Caco-2 (cell line): ENCODE data around the gene PPM1H. TPM values are rescaled to one million over a fixed set of nuclear protein-coding genes. Genes with fewer than 3 reads are reported as not detected.

ENCODE experiments used
- BruUV-seq: library from RNA; stranded (reverse); fragments of 400-500 nt; replicated peaks from 2 replicates; lab custom pipeline; 2021; lab: Mats Ljungman, UMichigan
- CTCF ChIA-PET: fragments of 300-600 bp; sonication (Branson Sonifier 250); formaldehyde crosslinking; loops from one replicate; lab custom pipeline; 2022; ENCODE audit warnings: antibody characterized with exemption; lab: Charles Lee
- POLR2A ChIA-PET: fragments of 300-600 bp; sonication (Branson Sonifier 250); formaldehyde crosslinking; loops from one replicate; lab custom pipeline; 2022; ENCODE audit warnings: antibody characterized with exemption; lab: Charles Lee
- DNase-seq, 2 experiments: peaks; one replicate each; pipeline versions ENCODE4 v3.0.0 to v3.0.0-alpha.2; 2020 to 2022
- H3K27me3 ChIP-seq: replicated peaks from 2 replicates; pipeline ENCODE4 v1.6.0; 2011; ENCODE audit warnings: low read length; ENCODE audit not compliant: control insufficient read depth, insufficient read depth
- H3K36me3 ChIP-seq: 2 replicates; pipeline ENCODE4 v1.5.1; 2011; ENCODE audit warnings: low read length; ENCODE audit not compliant: control insufficient read depth, insufficient read depth
- H3K4me1 ChIP-seq: fragments of 250-450 bp; sonication (Bioruptor Pico); 2 replicates; pipeline ENCODE4 v1.5.1; 2020; ENCODE audit warnings: mild to moderate bottlenecking
- H3K4me3 ChIP-seq: 2 replicates; pipeline ENCODE4 v1.5.1; 2011; ENCODE audit warnings: low read depth, mild to moderate bottlenecking, control low read depth, low read length
- H3K9me3 ChIP-seq: fragments of 250-450 bp; sonication (Bioruptor Pico); 2 replicates; pipeline ENCODE4 v1.5.1; 2020; ENCODE audit warnings: mild to moderate bottlenecking, moderate library complexity
- H3K27ac Mint-ChIP-seq: one replicate; pipeline ENCODE4 v1.8.0; 2022; ENCODE audit warnings: mixed read lengths; ENCODE audit not compliant: unreplicated experiment
- H3K27me3 Mint-ChIP-seq: one replicate; pipeline ENCODE4 v1.8.0; 2022; ENCODE audit warnings: mixed read lengths; ENCODE audit not compliant: insufficient read depth, unreplicated experiment
- H3K36me3 Mint-ChIP-seq: one replicate; pipeline ENCODE4 v1.8.0; 2022; ENCODE audit warnings: mild to moderate bottlenecking, mixed read lengths; ENCODE audit not compliant: insufficient read depth, unreplicated experiment
- H3K4me1 Mint-ChIP-seq: one replicate; pipeline ENCODE4 v1.8.0; 2022; ENCODE audit warnings: low read depth, mixed read lengths; ENCODE audit not compliant: unreplicated experiment
- H3K4me3 Mint-ChIP-seq: one replicate; pipeline ENCODE4 v1.8.0; 2022; ENCODE audit warnings: mild to moderate bottlenecking, moderate library complexity, mixed read lengths; ENCODE audit not compliant: unreplicated experiment
- H3K9me3 Mint-ChIP-seq: one replicate; pipeline ENCODE4 v1.8.0; 2022; ENCODE audit warnings: mixed read lengths; ENCODE audit not compliant: unreplicated experiment
- CTCF ChIP-seq, 2 experiments: fragments of 200-600 bp in 1 of 2; IDR thresholded peaks; 1 replicate in 1 of 2; 2 replicates in 1 of 2; pipeline versions ENCODE4 v1.5.1 to v1.8.0; 2011 to 2022; ENCODE audit warnings: antibody characterized with exemption in 1 of 2, control low read depth in 1 of 2, inconsistent platforms in 1 of 2, low read depth in 1 of 2, low read length in 1 of 2, mild to moderate bottlenecking in 1 of 2, moderate library complexity in 1 of 2; ENCODE audit not compliant: insufficient read depth in 1 of 2, severe bottlenecking in 1 of 2, unreplicated experiment in 1 of 2
- intact Hi-C: fragments of 100-400 bp; cut with micrococcal nuclease; formaldehyde crosslinking; loops from one replicate; pipeline ENCODE4 v1.10.0; 2022; ENCODE audit not compliant: unreplicated experiment
- total RNA-seq: library from RNA; stranded (reverse); gene quantifications from 2 replicates; pipeline ENCODE4 v1.2.3, GENCODE V29; 2022

Gene PPM1H
- total RNA-seq, 1 experiment from 2014 or later: 151 TPM

DNA sequence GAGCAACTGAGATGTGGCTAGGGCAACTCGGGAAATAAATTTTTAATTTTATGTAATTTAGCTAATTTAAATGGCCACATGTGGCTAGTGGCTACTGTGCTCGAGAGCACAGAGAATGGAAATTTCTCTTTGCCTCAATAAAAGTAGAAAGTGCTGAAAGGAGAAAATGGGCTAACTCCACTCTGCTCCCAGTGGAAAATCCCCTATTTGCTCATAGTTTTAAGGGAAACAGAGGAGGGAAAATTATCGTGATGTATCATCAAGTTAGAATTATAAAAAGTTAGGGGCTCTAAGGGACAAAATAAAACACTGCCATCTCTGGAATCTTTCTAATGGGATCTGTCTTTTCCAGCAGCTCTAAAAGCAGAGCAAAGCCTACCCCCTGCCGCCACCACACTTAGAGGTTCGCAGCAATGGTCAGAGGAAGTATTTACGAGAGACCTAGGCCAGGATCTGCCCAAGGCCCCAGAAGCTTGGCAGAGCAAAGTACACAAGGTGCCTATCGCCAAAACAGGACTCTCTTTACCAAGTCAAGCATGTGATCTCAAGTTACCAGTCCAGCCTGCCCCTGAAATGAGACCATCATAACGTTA is 220.7 kb downstream of the PPM1H start:
- ChIA-PET POLR2A (no interaction called here), CTCF (no interaction called here)
- H3K9me3 ChIP-seq: no peaks in the 10 kb centered on the region
- Mint-ChIP-seq H3K4me1 (peaks cover 9% of the 10 kb centered on the region), H3K4me3 (no peak overlapping the region), H3K9me3 (no peaks in the 10 kb centered on the region), H3K27me3 (no peaks in the 10 kb centered on the region), H3K27ac (no peak overlapping the region), H3K36me3 (peaks cover 97% of the 10 kb centered on the region)
- no peak overlapping the region for H3K4me3 ChIP-seq
- TF ChIP-seq CTCF (IDR thresholded peaks at IDR 0.05; ENCODE audit: insufficient read depth in 1 of 2, low read depth in 1 of 2, low read length in 1 of 2, severe bottlenecking in 1 of 2, unreplicated experiment in 1 of 2): no peak
- no peaks in the 10 kb centered on the region for H3K27me3 ChIP-seq
- peaks cover 1% of the 10 kb centered on the region; the same call in 1 of the 2 replicates for H3K36me3 ChIP-seq
- peaks cover 4% of the 10 kb centered on the region; the same call in 1 of the 2 replicates for H3K4me1 ChIP-seq
- BruUV-seq: no TSS peak
- no peak for DNase-seq
- intact Hi-C loops: no loop called here

DNA sequence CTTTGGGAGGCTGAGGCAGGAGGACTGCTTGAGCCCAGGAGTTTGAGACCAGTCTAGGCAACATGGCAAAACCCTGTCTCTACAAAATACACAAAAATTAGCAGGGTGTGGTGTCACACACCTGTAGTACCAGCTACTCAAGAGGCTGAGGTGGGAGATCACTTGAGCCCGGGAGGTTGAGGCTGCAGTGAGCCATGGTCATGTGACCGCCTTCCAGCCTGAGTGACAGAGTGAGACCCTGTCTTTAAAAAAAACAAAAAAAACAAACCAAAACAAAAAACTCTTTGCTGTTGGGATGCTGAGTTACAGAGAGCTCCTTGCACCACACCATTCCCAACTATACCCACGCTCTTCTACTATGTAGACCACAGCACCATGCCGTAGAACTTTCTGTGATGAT is 221.2 kb downstream of the PPM1H start:
- Mint-ChIP-seq H3K27ac (no peak overlapping the region), H3K4me3 (no peak overlapping the region), H3K9me3 (no peaks in the 10 kb centered on the region), H3K4me1 (peaks cover 9% of the 10 kb centered on the region), H3K27me3 (no peaks in the 10 kb centered on the region), H3K36me3 (peaks cover 97% of the 10 kb centered on the region)
- H3K36me3 ChIP-seq: peaks cover 1% of the 10 kb centered on the region; the same call in 1 of the 2 replicates
- no peaks in the 10 kb centered on the region for H3K4me1 ChIP-seq
- H3K4me3 ChIP-seq: no peak overlapping the region
- POLR2A ChIA-PET: no interaction called here
- DNase-seq: no peak
- CTCF ChIA-PET: no interaction called here
- intact Hi-C loops: no loop called here
- TF ChIP-seq CTCF (IDR thresholded peaks at IDR 0.05; ENCODE audit: insufficient read depth in 1 of 2, low read depth in 1 of 2, low read length in 1 of 2, severe bottlenecking in 1 of 2, unreplicated experiment in 1 of 2): no peak
- H3K27me3 ChIP-seq: no peaks in the 10 kb centered on the region
- no TSS peak for BruUV-seq
- no peaks in the 10 kb centered on the region for H3K9me3 ChIP-seq

- intact Hi-C loops: no loop called here
- H3K4me3 Mint-ChIP-seq: no peak overlapping the region
- ChIA-PET POLR2A (no interaction called here), CTCF (no interaction called here)
- no peak for DNase-seq
- no peaks in the 10 kb centered on the region for H3K9me3 ChIP-seq
- peaks cover 1% of the 10 kb centered on the region; the same call in 1 of the 2 replicates for H3K36me3 ChIP-seq
- no peaks in the 10 kb centered on the region for H3K27me3 ChIP-seq
- H3K4me1 ChIP-seq: no peaks in the 10 kb centered on the region
- no peaks in the 10 kb centered on the region for H3K27me3 Mint-ChIP-seq
- H3K9me3 Mint-ChIP-seq: no peaks in the 10 kb centered on the region
- TF ChIP-seq CTCF (IDR thresholded peaks at IDR 0.05; ENCODE audit: insufficient read depth in 1 of 2, low read depth in 1 of 2, low read length in 1 of 2, severe bottlenecking in 1 of 2, unreplicated experiment in 1 of 2): no peak
- H3K27ac Mint-ChIP-seq: peak overlapping the region; percentile 30
- H3K4me1 Mint-ChIP-seq: peaks cover 1% of the 10 kb centered on the region
- no peak overlapping the region for H3K4me3 ChIP-seq
- H3K36me3 Mint-ChIP-seq: peaks cover 97% of the 10 kb centered on the region
- BruUV-seq: no TSS peak
Observed at GRCh38 chr12:62712681-62713573, 222.0 kb downstream of the PPM1H start.
